Parathyroid adenoma (tissue), 2 donors: ENCODE results near the gene KMT5B.

Experiments
- H2AFZ ChIP-seq: fragments of 300-600 bp; sonication (generic); one replicate; pipeline ENCODE4 v1.7.0; 2017; ENCODE audit warnings: antibody characterized with exemption, mild to moderate bottlenecking
- H3K27ac ChIP-seq: fragments of 300-600 bp; sonication (generic); one replicate; pipeline ENCODE4 v1.7.0; 2017
- H3K27me3 ChIP-seq: fragments of 300-600 bp; sonication (generic); one replicate; pipeline ENCODE4 v1.7.0; 2017; ENCODE audit warnings: low read length; ENCODE audit not compliant: control insufficient read depth, insufficient read depth
- H3K36me3 ChIP-seq: fragments of 300-600 bp; sonication (generic); one replicate; pipeline ENCODE4 v1.7.0; 2017; ENCODE audit warnings: low read length; ENCODE audit not compliant: control insufficient read depth, insufficient read depth
- H3K4me1 ChIP-seq: fragments of 300-600 bp; sonication (generic); one replicate; pipeline ENCODE4 v1.7.0; 2017; ENCODE audit warnings: control low read depth
- H3K4me2 ChIP-seq: fragments of 300-600 bp; sonication (generic); one replicate; pipeline ENCODE4 v1.7.0; 2017; ENCODE audit warnings: low read length
- H3K4me3 ChIP-seq: fragments of 300-600 bp; sonication (generic); one replicate; pipeline ENCODE4 v1.7.0; 2017; ENCODE audit warnings: low read depth, low read length
- H3K79me2 ChIP-seq: fragments of 300-600 bp; sonication (generic); one replicate; pipeline ENCODE4 v1.7.0; 2017; ENCODE audit warnings: control low read depth
- H3K9ac ChIP-seq: fragments of 300-600 bp; sonication (generic); one replicate; pipeline ENCODE4 v1.7.0; 2017; ENCODE audit warnings: mild to moderate bottlenecking
- H3K9me3 ChIP-seq: fragments of 300-600 bp; sonication (generic); one replicate; pipeline ENCODE4 v1.7.0; 2017; ENCODE audit warnings: low read length; ENCODE audit not compliant: control insufficient read depth
- TF ChIP-seq, protein P1 (sequence below): fragments of 300-600 bp; sonication (generic); IDR thresholded peaks from one replicate; pipeline ENCODE4 v1.7.0; 2017; ENCODE audit warnings: antibody characterized with exemption, mild to moderate bottlenecking
- donor health status: primary hyperparathyroidism.

KMT5B gene

DNA sequence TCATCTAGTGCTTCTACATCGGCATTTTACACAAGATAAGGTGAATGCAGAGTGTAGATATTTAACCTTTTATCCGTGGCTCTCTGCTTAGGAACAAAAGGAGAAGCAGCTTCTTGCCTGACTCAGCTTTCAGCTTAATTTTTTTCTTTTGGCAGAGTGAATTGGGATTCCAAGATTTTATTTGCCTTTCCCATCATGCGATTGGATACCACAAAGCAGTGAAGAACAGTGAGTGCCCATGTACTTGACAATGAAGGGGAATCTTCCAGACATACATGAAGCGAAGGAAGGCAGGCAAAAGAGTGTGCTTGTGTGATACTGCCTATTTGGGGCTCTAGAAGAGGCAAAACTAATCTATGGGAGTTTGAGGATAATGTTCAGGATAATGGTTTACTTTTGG, 74.9 kb downstream of the KMT5B start:
- Histone ChIP-seq H3K36me3 (no peaks in the 10 kb centered on the region), H3K4me3 (no peak overlapping the region), H3K4me2 (no peak overlapping the region), H3K4me1 (no peaks in the 10 kb centered on the region), H3K9ac (no peak overlapping the region), H3K9me3 (no peaks in the 10 kb centered on the region), H3K27me3 (no peaks in the 10 kb centered on the region), H2AFZ (no peak overlapping the region), H3K27ac (no peak overlapping the region), H3K79me2 (no peaks in the 10 kb centered on the region)
- TF ChIP-seq, protein P1, sequence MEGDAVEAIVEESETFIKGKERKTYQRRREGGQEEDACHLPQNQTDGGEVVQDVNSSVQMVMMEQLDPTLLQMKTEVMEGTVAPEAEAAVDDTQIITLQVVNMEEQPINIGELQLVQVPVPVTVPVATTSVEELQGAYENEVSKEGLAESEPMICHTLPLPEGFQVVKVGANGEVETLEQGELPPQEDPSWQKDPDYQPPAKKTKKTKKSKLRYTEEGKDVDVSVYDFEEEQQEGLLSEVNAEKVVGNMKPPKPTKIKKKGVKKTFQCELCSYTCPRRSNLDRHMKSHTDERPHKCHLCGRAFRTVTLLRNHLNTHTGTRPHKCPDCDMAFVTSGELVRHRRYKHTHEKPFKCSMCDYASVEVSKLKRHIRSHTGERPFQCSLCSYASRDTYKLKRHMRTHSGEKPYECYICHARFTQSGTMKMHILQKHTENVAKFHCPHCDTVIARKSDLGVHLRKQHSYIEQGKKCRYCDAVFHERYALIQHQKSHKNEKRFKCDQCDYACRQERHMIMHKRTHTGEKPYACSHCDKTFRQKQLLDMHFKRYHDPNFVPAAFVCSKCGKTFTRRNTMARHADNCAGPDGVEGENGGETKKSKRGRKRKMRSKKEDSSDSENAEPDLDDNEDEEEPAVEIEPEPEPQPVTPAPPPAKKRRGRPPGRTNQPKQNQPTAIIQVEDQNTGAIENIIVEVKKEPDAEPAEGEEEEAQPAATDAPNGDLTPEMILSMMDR = no peak

DNA sequence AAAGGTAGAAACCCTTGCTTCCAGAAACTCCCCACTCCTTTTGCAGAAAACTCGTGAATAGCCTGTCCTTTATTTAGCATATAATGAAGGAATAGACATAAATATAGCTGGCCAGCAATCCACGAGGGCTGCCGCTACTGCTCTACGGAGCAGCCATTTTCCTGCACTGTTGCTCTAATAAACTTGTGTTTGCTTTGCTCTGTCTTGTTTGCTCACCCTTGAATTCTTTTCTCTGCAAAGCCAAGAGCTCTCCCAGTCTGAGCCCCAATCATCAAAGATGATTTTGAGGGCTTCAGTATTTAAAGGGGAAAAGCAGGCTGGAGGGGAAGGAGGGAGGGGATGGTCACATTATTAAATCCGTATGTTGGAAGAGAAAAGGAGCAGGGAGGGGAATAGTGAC, 75.3 kb downstream of the KMT5B start:
- H3K27me3 ChIP-seq = no peaks in the 10 kb centered on the region
- TF ChIP-seq, protein P1 = no peak
- H3K9ac ChIP-seq = no peak overlapping the region
- H3K79me2 ChIP-seq = no peaks in the 10 kb centered on the region
- H3K36me3 ChIP-seq = no peaks in the 10 kb centered on the region
- H3K9me3 ChIP-seq = no peaks in the 10 kb centered on the region
- no peaks in the 10 kb centered on the region for H3K4me1 ChIP-seq
- H3K4me2 ChIP-seq = no peak overlapping the region
- H3K4me3 ChIP-seq = no peak overlapping the region
- H2AFZ ChIP-seq = no peak overlapping the region
- no peak overlapping the region for H3K27ac ChIP-seq

DNA sequence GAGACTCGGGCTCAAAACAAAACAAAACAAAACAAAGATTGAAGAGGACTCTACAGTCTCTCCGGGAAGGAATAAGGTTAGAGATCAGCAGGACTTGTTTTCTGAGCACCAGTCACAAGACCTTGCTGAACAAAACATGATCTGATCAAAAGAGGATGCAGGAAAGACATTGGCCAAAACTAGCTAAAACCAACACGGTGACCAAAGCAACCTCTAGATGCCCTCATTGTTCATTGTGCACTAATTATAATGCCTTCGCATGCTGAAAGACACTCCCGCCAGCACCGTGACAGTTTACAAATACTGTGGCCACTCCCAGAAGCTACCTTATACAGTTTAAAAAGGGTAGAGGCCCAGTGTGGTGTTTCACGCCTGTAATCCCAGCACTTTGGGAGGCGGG, 76.2 kb downstream of the KMT5B start:
- Histone ChIP-seq H3K27ac (no peak overlapping the region), H2AFZ (no peak overlapping the region), H3K79me2 (no peaks in the 10 kb centered on the region), H3K27me3 (no peaks in the 10 kb centered on the region), H3K36me3 (no peaks in the 10 kb centered on the region), H3K9ac (no peak overlapping the region), H3K4me3 (no peak overlapping the region), H3K4me1 (no peaks in the 10 kb centered on the region), H3K9me3 (no peaks in the 10 kb centered on the region), H3K4me2 (no peak overlapping the region)
- TF ChIP-seq, protein P1 = no peak

DNA sequence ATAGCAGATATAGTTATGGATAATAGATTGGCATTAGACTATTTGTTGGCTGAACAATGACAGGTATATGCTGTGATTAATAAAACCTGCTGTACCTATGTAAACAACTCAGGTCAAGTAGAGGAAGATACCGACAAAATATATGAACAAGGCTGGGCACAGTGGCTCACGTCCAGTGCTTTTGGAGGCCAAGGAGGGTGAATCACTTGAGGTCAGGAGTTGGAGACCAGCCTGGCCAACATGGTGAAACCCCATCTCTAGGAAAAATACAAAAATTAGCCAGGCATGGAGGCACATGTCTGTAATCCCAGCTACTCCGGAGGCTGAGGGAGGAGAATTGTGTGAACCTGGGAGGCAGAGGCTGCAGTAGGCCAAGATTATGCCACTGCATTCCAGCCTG, 77.9 kb downstream of the KMT5B start:
- Histone ChIP-seq H3K9ac (no peak overlapping the region), H3K27ac (no peak overlapping the region), H3K4me3 (no peak overlapping the region), H3K4me1 (no peaks in the 10 kb centered on the region), H3K79me2 (no peaks in the 10 kb centered on the region), H3K36me3 (no peaks in the 10 kb centered on the region), H2AFZ (no peak overlapping the region), H3K9me3 (no peaks in the 10 kb centered on the region), H3K4me2 (no peak overlapping the region), H3K27me3 (no peaks in the 10 kb centered on the region)
- TF ChIP-seq, protein P1 = no peak

DNA sequence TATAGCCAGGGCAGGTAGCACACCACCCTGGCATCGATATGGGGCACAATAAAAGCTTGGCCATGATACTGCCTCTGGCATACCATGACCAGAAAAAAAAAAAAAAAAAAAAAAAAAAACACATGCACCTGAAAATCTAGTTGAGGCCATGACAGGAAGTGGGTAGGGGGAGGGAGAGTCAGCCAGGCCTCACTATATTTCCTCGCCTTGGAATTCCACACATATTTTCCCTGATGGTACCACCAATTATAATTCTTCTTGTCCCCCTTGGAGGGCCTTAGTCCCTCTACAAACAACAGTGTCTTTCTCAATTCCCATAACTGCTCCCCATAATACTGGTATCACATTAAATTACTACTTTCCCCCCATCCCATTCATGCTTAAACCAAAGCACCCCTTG, 79.3 kb downstream of the KMT5B start:
- H2AFZ ChIP-seq = no peak overlapping the region
- H3K27ac ChIP-seq = no peak overlapping the region
- H3K79me2 ChIP-seq = no peaks in the 10 kb centered on the region
- H3K4me1 ChIP-seq = no peaks in the 10 kb centered on the region
- H3K36me3 ChIP-seq = no peaks in the 10 kb centered on the region
- H3K27me3 ChIP-seq = no peaks in the 10 kb centered on the region
- TF ChIP-seq, protein P1 = no peak
- no peak overlapping the region for H3K9ac ChIP-seq
- H3K4me3 ChIP-seq = no peak overlapping the region
- H3K9me3 ChIP-seq = no peaks in the 10 kb centered on the region
- no peak overlapping the region for H3K4me2 ChIP-seq
